Stimulated activated CD4-positive, alpha-beta T cell treated with anti-CD3 and anti-CD28 coated beads, Interleukin-4, amount 100 ng/mL, for 48 hours (primary cell): Measurements from ENCODE around the gene OR52R1.
"Not testable (repeated sequence)": the region's sequence is repeated elsewhere in the genome, so short reads cannot be mapped to it uniquely, and the experiment has no call there.

Experiments
- DNase-seq, 2 donors: peaks; one replicate each; pipeline ENCODE4 v3.0.0-alpha.2; 2020; ENCODE audit warnings: low read depth in 2 of 2

The OR52R1 gene

DNA sequence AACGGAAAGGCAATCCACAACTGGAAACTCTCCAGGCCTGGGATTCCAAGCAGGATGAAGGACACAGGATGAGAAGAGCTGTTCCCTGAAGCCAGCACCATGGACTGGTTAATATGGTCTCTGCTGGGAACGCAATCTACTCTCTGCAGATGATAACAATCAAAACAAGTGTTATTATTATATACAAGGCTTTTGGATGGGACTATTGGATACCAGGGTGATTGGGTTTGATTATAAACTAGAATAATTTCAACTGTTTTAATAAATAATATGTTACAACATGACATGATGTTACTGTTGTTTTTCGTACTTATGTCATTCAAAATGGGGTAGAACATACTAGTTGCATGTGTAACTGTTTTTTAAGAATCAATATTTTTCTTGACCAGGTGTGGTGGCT lies at the start of gene OR52R1:
OR52R1 (minus strand) TSS at position 101 of the 400 bp plus-strand sequence; CDS start at position 101, 0 bp downstream.
- no peak for DNase-seq

GRCh38 chr11:4851033-4851432 lies 46.9 kb upstream of the OR52R1 start:
- DNase-seq = no peak

DNA sequence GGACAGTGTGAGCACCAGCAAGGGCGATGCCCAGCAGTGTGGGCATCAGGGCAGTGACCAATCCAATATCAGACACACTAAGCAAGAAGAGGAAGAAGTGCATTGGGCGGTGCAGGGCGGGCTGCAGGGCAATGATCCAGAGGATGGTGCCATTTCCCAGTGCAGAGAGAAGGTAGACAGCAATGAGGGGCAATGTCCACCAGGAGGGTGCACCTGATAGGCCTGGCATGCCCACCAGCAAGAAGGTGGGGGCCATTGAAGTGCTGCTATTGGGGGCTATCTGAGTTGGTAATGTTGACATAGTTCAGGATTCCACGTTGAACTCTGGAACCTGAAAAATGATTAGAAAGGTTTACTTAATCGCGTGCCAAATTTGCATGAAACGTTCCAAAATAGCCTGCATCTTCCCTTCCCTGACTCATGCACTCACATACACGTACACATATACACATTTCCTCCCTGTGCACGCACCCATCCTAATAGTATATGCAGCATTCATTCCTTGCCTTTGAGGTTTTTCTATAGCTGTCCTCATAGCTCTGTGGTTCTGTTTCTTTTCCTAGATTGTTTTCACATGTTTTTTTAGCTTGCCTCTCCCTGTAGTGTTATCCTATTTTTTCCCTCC lies 44.8 kb upstream of the OR52R1 start, which contains the start of gene OR51S1:
OR51S1 (minus strand) TSS at position 301 of the 625 bp plus-strand sequence; CDS start at position 301, 0 bp downstream.
- DNase-seq = no peak

DNA sequence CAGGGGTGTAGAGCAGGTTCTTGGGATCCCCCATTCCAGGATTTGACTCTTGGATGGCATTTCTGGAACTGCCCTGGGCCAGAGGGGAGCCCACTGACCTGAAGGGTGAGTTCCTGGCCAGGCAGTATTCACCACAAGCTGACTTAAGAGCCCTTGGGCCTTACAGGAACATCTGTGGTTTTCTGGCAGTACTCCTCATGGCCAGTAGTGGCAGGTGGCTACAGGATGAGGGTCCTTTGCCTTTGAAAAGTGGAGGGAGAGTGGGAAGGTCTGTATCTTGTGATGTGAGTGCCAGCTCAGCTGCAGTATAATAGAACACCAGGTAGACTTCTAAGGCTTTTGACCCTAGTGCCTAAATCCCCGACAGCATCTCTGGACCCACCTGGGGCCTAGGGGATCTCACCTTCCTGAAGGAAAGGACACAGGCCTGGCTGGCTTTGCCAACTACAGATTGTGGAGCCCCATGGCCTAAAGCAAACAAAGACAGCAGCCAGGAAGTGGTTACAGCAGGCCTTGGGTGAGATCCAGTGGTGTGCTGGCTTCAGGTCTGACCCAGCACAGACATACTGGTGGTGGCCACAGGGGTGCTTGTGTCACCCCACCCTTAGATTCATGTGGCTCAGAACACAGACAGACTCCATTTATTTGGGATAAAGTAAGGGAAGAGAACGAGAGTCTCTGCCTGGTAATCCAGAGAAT lies 35.8 kb upstream of the OR52R1 start:
- no peak for DNase-seq

GRCh38 chr11:4830909-4831308 lies 26.7 kb upstream of the OR52R1 start:
- no peak for DNase-seq

DNA sequence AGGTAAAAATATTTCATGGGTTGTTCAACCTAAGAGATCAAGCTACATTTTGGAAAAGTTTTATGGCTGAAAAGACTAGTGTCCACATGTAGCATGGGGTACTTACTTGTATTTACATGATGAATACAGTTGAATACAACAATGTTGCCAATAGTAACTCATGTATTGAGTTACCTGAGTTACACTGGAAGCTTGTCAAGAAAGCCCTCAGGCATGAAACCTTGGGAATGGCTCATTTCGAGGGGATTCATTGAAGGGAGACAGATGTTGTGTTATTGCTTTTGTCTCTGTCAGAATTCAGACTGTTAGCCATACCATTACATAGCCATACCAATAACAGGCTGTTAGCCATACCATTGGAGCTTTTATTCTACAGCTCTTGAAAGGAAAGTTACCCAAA lies 26.2 kb upstream of the OR52R1 start:
- DNase-seq = no peak

- DNase-seq = no peak
Observed at GRCh38 chr11:4826425-4826824, 22.2 kb upstream of the OR52R1 start.

- no peak for DNase-seq
Observed at GRCh38 chr11:4825132-4825531, 21.0 kb upstream of the OR52R1 start.

DNA sequence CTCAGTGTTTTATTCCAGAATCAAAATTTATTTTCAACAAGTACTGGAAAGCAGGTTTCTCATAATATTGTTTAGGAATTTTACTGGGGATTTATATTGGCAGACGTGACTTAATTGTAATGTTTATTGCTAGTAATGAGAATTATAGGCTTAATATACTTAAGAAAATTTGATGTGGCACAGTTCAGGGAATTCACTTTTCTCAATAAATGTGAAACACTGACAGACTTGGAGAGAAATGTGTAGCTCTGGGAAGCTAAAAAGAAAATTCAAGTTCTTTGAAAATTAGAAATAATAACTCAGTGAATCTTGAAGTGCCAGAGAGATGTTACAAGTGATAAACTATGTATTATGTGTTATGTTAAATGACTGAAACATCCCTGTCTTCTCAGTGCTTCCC lies 16.8 kb upstream of the OR52R1 start, which contains the start of gene OR51F2:
OR51F2 (plus strand) TSS at position 301 of the 400 bp plus-strand sequence. CDS start 101 bp downstream, outside the sequence.
- DNase-seq = no peak

- no peak for DNase-seq
Observed at GRCh38 chr11:4809246-4809645, 5.1 kb upstream of the OR52R1 start.

GRCh38 chr11:4808476-4808875 lies 4.3 kb upstream of the OR52R1 start:
- no peak for DNase-seq

DNA sequence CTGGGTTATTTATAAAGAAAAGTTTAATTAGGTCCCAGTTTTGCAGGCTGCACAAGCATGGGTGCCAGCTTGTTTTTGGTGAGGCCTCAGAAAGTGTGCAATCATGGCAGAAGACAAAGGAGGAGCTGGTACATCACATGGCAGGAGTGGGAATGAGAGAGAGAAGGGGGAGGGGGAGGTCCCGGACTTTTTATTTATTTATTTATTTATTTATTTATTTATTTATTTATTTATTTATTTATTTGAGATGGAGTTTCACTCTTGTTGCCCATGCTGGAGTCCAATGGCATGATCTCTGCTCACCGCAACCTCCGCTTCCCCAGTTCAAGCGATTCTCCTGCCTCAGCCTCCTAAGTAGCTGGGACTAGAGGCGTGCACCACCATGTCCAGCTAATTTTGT lies 2.9 kb downstream of the OR52R1 start:
- not testable (repeated sequence) for DNase-seq

DNA sequence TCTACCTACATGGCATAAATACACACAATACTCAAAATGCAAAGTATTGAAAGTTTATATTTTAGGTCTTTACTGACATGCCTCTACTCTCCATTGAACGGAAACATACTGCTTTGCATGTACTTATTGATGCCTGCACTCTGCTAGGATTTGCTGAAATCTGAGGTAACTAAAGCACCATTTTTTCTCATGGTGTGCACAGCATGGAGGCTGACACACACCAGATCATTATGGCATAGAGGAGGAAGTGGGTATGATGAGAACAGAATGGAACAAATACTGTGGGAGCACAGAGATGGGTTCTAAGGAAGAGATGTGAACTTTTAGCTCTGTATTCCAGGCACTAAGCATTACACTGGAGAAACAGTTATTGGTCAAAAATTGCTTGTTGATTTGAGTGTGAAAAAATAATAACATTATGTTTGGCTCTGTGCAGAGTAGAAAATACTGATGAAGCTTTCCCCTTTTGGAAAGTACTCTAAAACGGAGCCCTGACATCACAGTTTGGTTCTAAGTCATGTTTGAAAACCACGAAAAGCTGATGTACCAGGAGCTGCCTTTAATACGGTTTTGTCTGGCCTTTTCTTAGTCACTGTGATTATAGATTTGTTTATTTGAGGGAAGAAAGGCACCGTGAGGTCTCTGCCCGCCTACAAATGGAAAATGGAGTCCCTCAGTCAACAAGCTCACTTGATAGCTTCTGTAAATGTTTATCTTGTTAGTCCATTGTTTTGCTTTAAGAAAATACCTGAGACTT lies 5.6 kb downstream of the OR52R1 start:
- DNase-seq = no peak

- DNase-seq = no peak
Observed at GRCh38 chr11:4797206-4797605, 7.0 kb downstream of the OR52R1 start.

DNA sequence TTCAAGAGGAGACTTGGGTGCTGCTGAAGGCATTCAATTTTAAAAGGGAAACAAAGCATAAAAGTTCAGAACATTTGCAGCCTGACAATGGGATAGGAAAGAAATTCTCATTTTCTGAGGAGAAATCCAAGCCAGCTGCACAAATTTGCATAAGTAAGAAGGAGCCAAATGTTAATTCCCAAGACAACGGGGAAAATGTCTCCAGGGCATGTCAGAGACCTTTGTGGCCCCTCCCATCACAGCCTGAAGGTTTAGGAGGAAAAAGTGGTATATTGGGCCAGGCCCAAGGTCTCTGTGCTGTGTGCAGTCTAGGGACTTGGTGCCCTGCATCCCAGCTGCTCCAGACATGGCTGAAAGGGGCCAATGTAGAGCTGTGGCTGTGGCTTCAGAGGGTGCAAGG lies 21.7 kb downstream of the OR52R1 start:
- DNase-seq = no peak

GRCh38 chr11:4769838-4770237 lies 34.3 kb downstream of the OR52R1 start, which contains the start of gene OR51F1:
Gene OR51F1 (minus strand): TSS chr11:4769938. CDS start chr11:4769938, 0 bp downstream.
- no peak for DNase-seq

GRCh38 chr11:4768094-4768493 lies 36.1 kb downstream of the OR52R1 start:
- no peak for DNase-seq

GRCh38 chr11:4766420-4767043 lies 37.6 kb downstream of the OR52R1 start:
- DNase-seq = no peak

GRCh38 chr11:4763096-4763495 lies 41.1 kb downstream of the OR52R1 start:
- no peak for DNase-seq
